ENCODE data around the gene FBXW7.

DNA sequence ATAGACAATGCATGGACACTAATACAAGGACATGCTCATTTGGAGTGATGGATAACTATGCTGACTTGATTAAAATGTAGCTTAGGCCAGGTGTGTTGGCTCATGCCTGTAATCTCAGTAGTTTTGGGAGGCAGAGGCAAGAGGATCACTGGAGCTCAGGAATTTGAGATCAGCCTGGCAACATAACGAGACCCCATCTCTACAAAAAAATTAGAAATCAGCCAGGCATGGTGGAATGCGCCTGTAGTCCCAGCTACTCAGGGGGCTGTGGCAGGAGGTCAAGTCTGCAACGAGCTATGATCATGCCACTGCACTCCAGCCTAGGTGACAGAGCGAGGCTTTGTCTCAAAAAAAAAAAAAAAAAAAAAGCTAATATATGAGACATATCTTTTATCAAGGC is 196.3 kb downstream of the FBXW7 start:
- TF ChIP-seq, protein P1, sequence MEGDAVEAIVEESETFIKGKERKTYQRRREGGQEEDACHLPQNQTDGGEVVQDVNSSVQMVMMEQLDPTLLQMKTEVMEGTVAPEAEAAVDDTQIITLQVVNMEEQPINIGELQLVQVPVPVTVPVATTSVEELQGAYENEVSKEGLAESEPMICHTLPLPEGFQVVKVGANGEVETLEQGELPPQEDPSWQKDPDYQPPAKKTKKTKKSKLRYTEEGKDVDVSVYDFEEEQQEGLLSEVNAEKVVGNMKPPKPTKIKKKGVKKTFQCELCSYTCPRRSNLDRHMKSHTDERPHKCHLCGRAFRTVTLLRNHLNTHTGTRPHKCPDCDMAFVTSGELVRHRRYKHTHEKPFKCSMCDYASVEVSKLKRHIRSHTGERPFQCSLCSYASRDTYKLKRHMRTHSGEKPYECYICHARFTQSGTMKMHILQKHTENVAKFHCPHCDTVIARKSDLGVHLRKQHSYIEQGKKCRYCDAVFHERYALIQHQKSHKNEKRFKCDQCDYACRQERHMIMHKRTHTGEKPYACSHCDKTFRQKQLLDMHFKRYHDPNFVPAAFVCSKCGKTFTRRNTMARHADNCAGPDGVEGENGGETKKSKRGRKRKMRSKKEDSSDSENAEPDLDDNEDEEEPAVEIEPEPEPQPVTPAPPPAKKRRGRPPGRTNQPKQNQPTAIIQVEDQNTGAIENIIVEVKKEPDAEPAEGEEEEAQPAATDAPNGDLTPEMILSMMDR (IDR thresholded peaks at IDR 0.05) = no peak
- TF ChIP-seq POLR2AphosphoS5 (IDR thresholded peaks at IDR 0.05; ENCODE audit: insufficient read depth in 1 of 2, low read depth in 1 of 2) = no peak
